ENCODE results near the gene CHST6.

DNA sequence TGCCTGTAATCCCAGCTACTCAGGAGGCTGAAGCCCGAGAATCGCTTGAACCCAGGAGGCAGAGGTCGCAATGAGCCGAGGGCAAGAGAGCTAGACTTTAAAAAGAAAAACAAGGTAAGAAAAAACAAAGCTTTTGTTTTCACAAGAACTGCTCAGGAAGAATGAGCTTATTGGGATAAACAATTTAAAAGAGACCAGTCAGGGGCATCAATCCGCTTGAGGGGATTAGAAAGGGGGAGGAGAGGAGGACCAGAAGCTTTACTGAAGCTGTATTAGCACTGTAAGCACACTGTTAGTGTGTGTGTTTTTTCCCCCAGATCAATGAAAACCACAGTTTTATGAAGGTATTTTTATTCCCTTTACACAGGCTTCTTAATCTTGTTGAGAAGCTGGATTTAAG lies 39.6 kb downstream of the CHST6 start:
- TF ChIP-seq, protein P1, sequence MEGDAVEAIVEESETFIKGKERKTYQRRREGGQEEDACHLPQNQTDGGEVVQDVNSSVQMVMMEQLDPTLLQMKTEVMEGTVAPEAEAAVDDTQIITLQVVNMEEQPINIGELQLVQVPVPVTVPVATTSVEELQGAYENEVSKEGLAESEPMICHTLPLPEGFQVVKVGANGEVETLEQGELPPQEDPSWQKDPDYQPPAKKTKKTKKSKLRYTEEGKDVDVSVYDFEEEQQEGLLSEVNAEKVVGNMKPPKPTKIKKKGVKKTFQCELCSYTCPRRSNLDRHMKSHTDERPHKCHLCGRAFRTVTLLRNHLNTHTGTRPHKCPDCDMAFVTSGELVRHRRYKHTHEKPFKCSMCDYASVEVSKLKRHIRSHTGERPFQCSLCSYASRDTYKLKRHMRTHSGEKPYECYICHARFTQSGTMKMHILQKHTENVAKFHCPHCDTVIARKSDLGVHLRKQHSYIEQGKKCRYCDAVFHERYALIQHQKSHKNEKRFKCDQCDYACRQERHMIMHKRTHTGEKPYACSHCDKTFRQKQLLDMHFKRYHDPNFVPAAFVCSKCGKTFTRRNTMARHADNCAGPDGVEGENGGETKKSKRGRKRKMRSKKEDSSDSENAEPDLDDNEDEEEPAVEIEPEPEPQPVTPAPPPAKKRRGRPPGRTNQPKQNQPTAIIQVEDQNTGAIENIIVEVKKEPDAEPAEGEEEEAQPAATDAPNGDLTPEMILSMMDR (IDR thresholded peaks at IDR 0.05), result no peak
- TF ChIP-seq POLR2A (IDR thresholded peaks at IDR 0.05), result no peak
